AG10803 (cell line): ENCODE data around the gene GPHB5.
"Not testable (repeated sequence)": the region's sequence is repeated elsewhere in the genome, so short reads cannot be mapped to it uniquely, and the experiment has no call there.

Source experiments
- DNase-seq: peaks from one replicate; pipeline ENCODE4 v3.0.0; 2010; ENCODE audit warnings: low read depth
- H3K4me3 ChIP-seq: 2 replicates; pipeline ENCODE4 v1.5.1; 2011; ENCODE audit warnings: mild to moderate bottlenecking, low read length, control low read depth
- CTCF ChIP-seq: conservative IDR thresholded peaks from 2 replicates; pipeline ENCODE4 v1.5.1; 2011; ENCODE audit warnings: mild to moderate bottlenecking, low read length, control low read depth, inconsistent platforms

The GPHB5 gene

DNA sequence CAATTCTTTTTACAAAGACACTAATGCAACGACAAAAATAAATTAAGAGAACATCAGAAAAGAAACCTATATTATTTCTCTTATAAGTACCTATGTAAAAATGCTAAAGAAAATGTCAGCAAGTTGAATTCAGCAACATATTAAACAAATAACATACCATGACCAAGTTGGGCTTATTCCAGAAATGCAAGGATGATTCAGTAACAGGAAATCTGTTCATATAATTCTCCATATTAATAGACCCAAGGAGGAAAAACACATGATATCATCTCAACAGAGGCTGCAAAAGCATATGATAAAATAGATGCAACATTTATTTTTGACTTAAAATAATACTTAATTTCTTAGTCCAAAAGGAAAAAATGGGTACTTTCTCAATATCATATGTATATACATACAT, 25.1 kb upstream of the GPHB5 start:
- no peak for DNase-seq
- no peak overlapping the region for H3K4me3 ChIP-seq
- no peak for TF ChIP-seq CTCF

GRCh38 chr14:63342371-63342770, 23.6 kb upstream of the GPHB5 start:
- H3K4me3 ChIP-seq = no peak overlapping the region

DNA sequence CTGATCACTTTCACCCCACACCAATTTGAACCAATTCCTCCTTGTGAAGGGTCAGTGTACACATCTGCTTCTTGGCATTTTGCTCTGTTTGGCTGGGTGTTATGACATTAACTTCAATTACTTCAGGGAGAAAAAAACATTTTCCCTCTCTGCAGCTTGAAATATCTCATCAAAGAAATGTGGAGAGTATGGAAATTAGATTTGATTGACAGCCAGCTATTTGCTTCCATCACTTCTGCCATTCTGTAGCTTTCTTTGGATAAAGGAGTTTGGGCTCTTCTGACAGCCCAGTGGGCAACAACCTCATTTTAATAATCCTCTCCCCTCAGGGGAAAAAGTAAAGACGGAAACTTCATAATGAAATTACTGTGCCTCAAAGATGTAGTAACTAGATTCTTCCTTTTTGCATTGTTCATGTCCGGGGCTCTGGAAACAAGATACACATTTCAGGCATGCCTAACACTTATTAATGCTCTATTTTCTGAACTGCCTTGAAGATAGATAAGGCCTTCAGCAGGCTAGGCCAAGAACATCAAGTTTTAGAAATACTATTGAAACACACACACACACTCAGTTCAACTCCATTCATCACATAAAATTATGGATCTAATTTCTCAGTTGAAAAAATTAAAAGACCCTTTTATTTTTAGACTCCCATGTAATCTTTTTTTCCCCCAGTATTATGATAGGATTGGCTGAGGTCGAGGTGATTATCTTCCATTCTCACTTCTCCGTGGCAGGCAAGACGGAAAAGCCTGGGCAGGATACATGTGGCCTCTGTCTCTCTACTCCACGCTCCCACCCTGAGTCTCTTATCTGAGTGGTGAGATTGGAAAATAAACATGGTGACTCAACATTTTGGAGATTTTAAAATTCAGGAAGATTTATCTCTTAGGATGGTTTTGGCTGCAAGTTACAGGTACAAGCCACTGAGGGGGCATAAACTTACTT, 10.3 kb upstream of the GPHB5 start:
- no peak for DNase-seq
- no peak overlapping the region for H3K4me3 ChIP-seq
- TF ChIP-seq CTCF = no peak

More at GRCh38 chr14:63342371-63342770, 23.6 kb upstream of the GPHB5 start:
- DNase-seq = peak; percentile 17
- TF ChIP-seq CTCF = no peak

GRCh38 chr14:63326840-63327239, 8.1 kb upstream of the GPHB5 start:
- H3K4me3 ChIP-seq = no peak overlapping the region
- no peak for DNase-seq
- no peak for TF ChIP-seq CTCF

GRCh38 chr14:63322897-63323573, 4.3 kb upstream of the GPHB5 start:
- no peak for DNase-seq
- no peak overlapping the region for H3K4me3 ChIP-seq
- no peak for TF ChIP-seq CTCF

GRCh38 chr14:63322472-63322871, 3.7 kb upstream of the GPHB5 start:
- no peak overlapping the region for H3K4me3 ChIP-seq
- DNase-seq = no peak
- no peak for TF ChIP-seq CTCF

GRCh38 chr14:63308723-63309317, 9.9 kb downstream of the GPHB5 start:
- peak; percentile 60 for TF ChIP-seq CTCF
- H3K4me3 ChIP-seq = no peak overlapping the region
- DNase-seq = peak; percentile 8

DNA sequence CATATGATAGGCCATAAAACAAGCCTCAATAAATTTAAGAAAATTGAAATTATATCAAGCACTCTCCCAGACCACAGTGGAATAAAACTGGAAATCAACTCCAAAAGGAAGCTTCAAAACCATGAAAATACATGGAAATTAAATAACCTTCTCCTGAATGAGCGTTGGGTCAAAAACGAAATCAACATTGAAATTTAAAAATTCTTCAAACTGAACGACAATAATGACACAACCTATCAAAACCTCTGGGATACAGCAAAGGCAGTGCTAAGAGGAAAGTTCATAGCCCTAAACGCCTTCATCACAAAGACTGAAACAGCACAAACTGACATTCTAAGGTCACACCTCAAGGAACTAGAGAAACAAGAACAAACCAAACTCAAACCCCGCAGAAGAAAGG, 14.3 kb downstream of the GPHB5 start:
- H3K4me3 ChIP-seq, DNase-seq: not testable (repeated sequence)
